K562 (cell line): Measurements from ENCODE around the gene LLGL2.

Source experiments
- CCNT2 ChIP-seq: IDR thresholded peaks from 2 replicates; pipeline ENCODE4 v1.6.1; 2011; ENCODE audit warnings: borderline replicate concordance, low read depth, mild to moderate bottlenecking, moderate library complexity, mixed read lengths, low read length; ENCODE audit not compliant: insufficient read length; ENCODE audit errors: extremely low read depth
- CEBPB ChIP-seq: fragments of 450-650 bp; IDR thresholded peaks from 2 replicates; pipeline ENCODE4 v1.6.1; 2016; ENCODE audit warnings: missing genetic modification characterization, missing compliant biosample characterization
- HDGF ChIP-seq: fragments of 450-650 bp; IDR thresholded peaks from 2 replicates; pipeline ENCODE4 v1.6.1; 2016
- MAFF ChIP-seq: IDR thresholded peaks from 2 replicates; pipeline ENCODE4 v1.6.1; 2012; ENCODE audit warnings: low read length, improper control_type of control experiment
- NFYB ChIP-seq: IDR thresholded peaks from 2 replicates; pipeline ENCODE4 v1.6.1; 2011; ENCODE audit warnings: mild to moderate bottlenecking, moderate library complexity; ENCODE audit not compliant: insufficient read length; ENCODE audit errors: extremely low read depth
- TAF1 ChIP-seq: IDR thresholded peaks from 2 replicates; pipeline ENCODE4 v1.6.1; 2011; ENCODE audit warnings: mild to moderate bottlenecking, low read length, moderate library complexity; ENCODE audit not compliant: insufficient read depth, control insufficient read depth, severe bottlenecking; ENCODE audit errors: extremely low read depth
- TF ChIP-seq, protein P1 (sequence below): sonication (generic); formaldehyde crosslinking; IDR thresholded peaks from 2 replicates; pipeline ENCODE4 v1.8.0; 2022; ENCODE audit warnings: missing genetic modification reagents, mild to moderate bottlenecking, borderline replicate concordance
- TF ChIP-seq, protein P2 (sequence below): fragments of 250-450 bp; sonication (Bioruptor Pico); IDR thresholded peaks from 2 replicates; pipeline ENCODE4 v1.5.0; 2021
- TF ChIP-seq, protein P3 (sequence below): sonication (generic); formaldehyde crosslinking; IDR thresholded peaks from 2 replicates; pipeline ENCODE4 v1.9.0; 2022; ENCODE audit warnings: mild to moderate bottlenecking, missing genetic modification reagents

DNA sequence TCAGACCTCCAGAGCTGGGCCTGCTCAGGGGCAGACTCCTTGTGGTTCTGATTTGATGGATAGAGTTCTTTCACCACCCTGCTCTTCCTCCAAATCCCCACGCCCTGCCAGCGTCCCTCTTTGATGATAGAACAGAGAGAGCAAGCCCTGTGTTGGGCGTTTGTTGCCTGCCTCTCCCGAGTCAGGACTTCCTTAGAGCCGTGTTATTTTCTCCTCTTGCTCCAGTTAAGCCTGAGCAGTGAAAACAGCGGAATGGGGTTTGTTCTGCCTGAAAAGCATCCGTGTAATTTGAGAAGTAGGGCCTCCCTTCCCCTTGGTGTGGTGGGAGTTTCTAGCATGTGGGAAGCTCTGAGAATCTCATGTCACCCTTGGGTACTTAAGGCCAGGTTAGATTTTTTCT, 47.0 kb upstream of the LLGL2 start:
- TF ChIP-seq HDGF (no peak), CCNT2 (no peak), MAFF (no peak), NFYB (no peak), CEBPB (tag) (no peak), TAF1 (no peak)
- TF ChIP-seq, protein P1, sequence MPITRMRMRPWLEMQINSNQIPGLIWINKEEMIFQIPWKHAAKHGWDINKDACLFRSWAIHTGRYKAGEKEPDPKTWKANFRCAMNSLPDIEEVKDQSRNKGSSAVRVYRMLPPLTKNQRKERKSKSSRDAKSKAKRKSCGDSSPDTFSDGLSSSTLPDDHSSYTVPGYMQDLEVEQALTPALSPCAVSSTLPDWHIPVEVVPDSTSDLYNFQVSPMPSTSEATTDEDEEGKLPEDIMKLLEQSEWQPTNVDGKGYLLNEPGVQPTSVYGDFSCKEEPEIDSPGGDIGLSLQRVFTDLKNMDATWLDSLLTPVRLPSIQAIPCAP (CRISPR knock-in tag): no peak
- TF ChIP-seq, protein P2, sequence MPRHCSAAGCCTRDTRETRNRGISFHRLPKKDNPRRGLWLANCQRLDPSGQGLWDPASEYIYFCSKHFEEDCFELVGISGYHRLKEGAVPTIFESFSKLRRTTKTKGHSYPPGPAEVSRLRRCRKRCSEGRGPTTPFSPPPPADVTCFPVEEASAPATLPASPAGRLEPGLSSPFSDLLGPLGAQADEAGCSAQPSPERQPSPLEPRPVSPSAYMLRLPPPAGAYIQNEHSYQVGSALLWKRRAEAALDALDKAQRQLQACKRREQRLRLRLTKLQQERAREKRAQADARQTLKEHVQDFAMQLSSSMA (CRISPR knock-in tag): no peak
- TF ChIP-seq, protein P3, sequence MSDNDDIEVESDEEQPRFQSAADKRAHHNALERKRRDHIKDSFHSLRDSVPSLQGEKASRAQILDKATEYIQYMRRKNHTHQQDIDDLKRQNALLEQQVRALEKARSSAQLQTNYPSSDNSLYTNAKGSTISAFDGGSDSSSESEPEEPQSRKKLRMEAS (CRISPR knock-in tag): no peak
